Measurements from ENCODE around the gene KIRREL3. TPM values are rescaled to one million over a fixed set of nuclear protein-coding genes. Genes with fewer than 3 reads are reported as not detected.

The KIRREL3 gene
- total RNA-seq, 1 experiment from 2014 or later, result 0.44 TPM

GRCh38 chr11:126640186-126640585, 360.4 kb downstream of the KIRREL3 start:
- Histone ChIP-seq H4K20me1 (ENCODE audit: low read length) (no peaks in the 10 kb centered on the region), H3K9ac (ENCODE audit: low read length) (no peak overlapping the region), H3K9me2 (replicated peaks; ENCODE audit: low read length) (no peaks in the 10 kb centered on the region), H3F3A (ENCODE audit: low read length, unreplicated experiment) (no peaks in the 10 kb centered on the region), H3K9me3 (ENCODE audit: low read length) (no peaks in the 10 kb centered on the region), H3K36me3 (ENCODE audit: low read depth, low read length) (no peaks in the 10 kb centered on the region), H3K79me2 (ENCODE audit: low read length) (no peaks in the 10 kb centered on the region), H3K4me1 (ENCODE audit: insufficient read depth, low read length) (no peaks in the 10 kb centered on the region), H3K4me2 (ENCODE audit: low read length) (no peak overlapping the region), H2AFZ (ENCODE audit: low read length) (no peak overlapping the region), H3K4me3 (ENCODE audit: low read length) (no peak overlapping the region), H3K27ac (ENCODE audit: low read length) (no peak overlapping the region), H3K27me3 (ENCODE audit: low read length) (peaks cover 79% of the 10 kb centered on the region)
- BruUV-seq (replicated peaks), result no TSS peak
- intact Hi-C loops (cut with micrococcal nuclease), result no loop called here
- ChIA-PET POLR2A (ENCODE audit: unreplicated experiment) (no interaction called here), CTCF (no interaction called here)
- ATAC-seq, result no peak
- TF ChIP-seq EZH2phosphoT487 (IDR thresholded peaks at IDR 0.05; ENCODE audit: borderline replicate concordance, low read length) (no peak), EZH2 (IDR thresholded peaks at IDR 0.05; ENCODE audit: low read length, unreplicated experiment) (no peak), CTCF (conservative IDR thresholded peaks at IDR 0.05; ENCODE audit: low read depth, low read length) (no peak)
- no peak for DNase-seq

GRCh38 chr11:126639692-126640091, 360.9 kb downstream of the KIRREL3 start:
- CTCF ChIA-PET, result no interaction called here
- H3K27ac ChIP-seq (ENCODE audit: low read length), result no peak overlapping the region

GRCh38 chr11:126638648-126639047, 361.9 kb downstream of the KIRREL3 start:
- Histone ChIP-seq H3K9ac (ENCODE audit: low read length) (no peak overlapping the region), H3K79me2 (ENCODE audit: low read length) (no peaks in the 10 kb centered on the region), H3K27ac (ENCODE audit: low read length) (no peak overlapping the region), H3K4me1 (ENCODE audit: insufficient read depth, low read length) (no peaks in the 10 kb centered on the region), H3K4me2 (ENCODE audit: low read length) (no peak overlapping the region), H3K36me3 (ENCODE audit: low read depth, low read length) (no peaks in the 10 kb centered on the region), H3K4me3 (ENCODE audit: low read length) (no peak overlapping the region), H3F3A (ENCODE audit: low read length, unreplicated experiment) (no peaks in the 10 kb centered on the region), H3K27me3 (ENCODE audit: low read length) (peaks cover 79% of the 10 kb centered on the region), H3K9me3 (ENCODE audit: low read length) (no peaks in the 10 kb centered on the region), H3K9me2 (replicated peaks; ENCODE audit: low read length) (no peaks in the 10 kb centered on the region), H4K20me1 (ENCODE audit: low read length) (no peaks in the 10 kb centered on the region), H2AFZ (ENCODE audit: low read length) (no peak overlapping the region)
- ChIA-PET CTCF (no interaction called here), POLR2A (ENCODE audit: unreplicated experiment) (no interaction called here)
- intact Hi-C loops (cut with micrococcal nuclease), result no loop called here
- no peak for DNase-seq
- no peak for ATAC-seq
- no peak for TF ChIP-seq EZH2 (IDR thresholded peaks at IDR 0.05; ENCODE audit: low read length, unreplicated experiment)
- TF ChIP-seq EZH2phosphoT487 (IDR thresholded peaks at IDR 0.05; ENCODE audit: borderline replicate concordance, low read length), result no peak
- TF ChIP-seq CTCF (conservative IDR thresholded peaks at IDR 0.05; ENCODE audit: low read depth, low read length), result no peak
- BruUV-seq (replicated peaks), result no TSS peak

More at GRCh38 chr11:126639692-126640091, 360.9 kb downstream of the KIRREL3 start:
- Histone ChIP-seq H3F3A (ENCODE audit: low read length, unreplicated experiment) (no peaks in the 10 kb centered on the region), H3K79me2 (ENCODE audit: low read length) (no peaks in the 10 kb centered on the region), H3K4me2 (ENCODE audit: low read length) (no peak overlapping the region), H3K36me3 (ENCODE audit: low read depth, low read length) (no peaks in the 10 kb centered on the region), H4K20me1 (ENCODE audit: low read length) (no peaks in the 10 kb centered on the region), H3K4me3 (ENCODE audit: low read length) (no peak overlapping the region), H3K9ac (ENCODE audit: low read length) (no peak overlapping the region), H3K9me2 (replicated peaks; ENCODE audit: low read length) (no peaks in the 10 kb centered on the region), H3K27me3 (ENCODE audit: low read length) (peaks cover 79% of the 10 kb centered on the region), H2AFZ (ENCODE audit: low read length) (no peak overlapping the region), H3K9me3 (ENCODE audit: low read length) (no peaks in the 10 kb centered on the region), H3K4me1 (ENCODE audit: insufficient read depth, low read length) (no peaks in the 10 kb centered on the region)
- no peak for ATAC-seq
- POLR2A ChIA-PET (ENCODE audit: unreplicated experiment), result no interaction called here
- no peak for DNase-seq
- BruUV-seq (replicated peaks), result no TSS peak
- intact Hi-C loops (cut with micrococcal nuclease), result no loop called here
- TF ChIP-seq EZH2 (IDR thresholded peaks at IDR 0.05; ENCODE audit: low read length, unreplicated experiment) (no peak), CTCF (conservative IDR thresholded peaks at IDR 0.05; ENCODE audit: low read depth, low read length) (no peak), EZH2phosphoT487 (IDR thresholded peaks at IDR 0.05; ENCODE audit: borderline replicate concordance, low read length) (no peak)

Data from PC-3 (cell line).